GM18505 (cell line): ENCODE results near the gene TBC1D16.

Experiments
- ATAC-seq: cut with Tn5 transposase; IDR thresholded peaks from one replicate; pipeline ENCODE4 v1.9.1; 2021; ENCODE audit not compliant: unreplicated experiment
- POLR2A ChIP-seq: IDR thresholded peaks from 4 replicates; pipeline ENCODE4 v1.6.1; 2011; ENCODE audit warnings: borderline replicate concordance; ENCODE audit not compliant: insufficient read depth, insufficient read length; ENCODE audit errors: extremely low read depth

Gene TBC1D16

DNA sequence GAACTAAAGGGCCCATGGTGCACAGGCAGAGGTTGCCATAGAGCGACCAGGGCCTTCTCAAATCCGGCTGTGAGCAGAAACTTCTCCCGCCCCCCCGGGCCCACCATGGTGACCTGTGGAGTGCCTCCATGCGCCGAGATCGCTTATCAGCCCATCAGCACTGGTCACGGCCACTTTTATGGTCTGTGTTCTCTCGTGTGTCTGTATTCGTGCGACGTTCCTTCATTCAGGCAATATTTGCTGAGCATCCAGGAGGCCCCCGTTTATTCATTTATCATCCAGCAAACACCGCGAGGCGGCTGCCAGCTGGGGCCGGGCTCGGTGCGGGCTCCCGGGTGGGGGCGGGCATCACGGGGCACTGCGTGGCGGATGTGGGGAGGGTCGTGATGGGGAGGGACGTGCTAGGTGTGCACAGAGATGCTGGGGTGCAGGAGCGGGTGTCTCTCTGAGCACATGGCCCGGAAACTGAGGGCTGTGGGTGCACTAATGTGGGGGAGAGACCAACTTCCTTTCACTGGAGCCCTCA is 108.5 kb downstream of the TBC1D16 start:
- no peak for ATAC-seq

DNA sequence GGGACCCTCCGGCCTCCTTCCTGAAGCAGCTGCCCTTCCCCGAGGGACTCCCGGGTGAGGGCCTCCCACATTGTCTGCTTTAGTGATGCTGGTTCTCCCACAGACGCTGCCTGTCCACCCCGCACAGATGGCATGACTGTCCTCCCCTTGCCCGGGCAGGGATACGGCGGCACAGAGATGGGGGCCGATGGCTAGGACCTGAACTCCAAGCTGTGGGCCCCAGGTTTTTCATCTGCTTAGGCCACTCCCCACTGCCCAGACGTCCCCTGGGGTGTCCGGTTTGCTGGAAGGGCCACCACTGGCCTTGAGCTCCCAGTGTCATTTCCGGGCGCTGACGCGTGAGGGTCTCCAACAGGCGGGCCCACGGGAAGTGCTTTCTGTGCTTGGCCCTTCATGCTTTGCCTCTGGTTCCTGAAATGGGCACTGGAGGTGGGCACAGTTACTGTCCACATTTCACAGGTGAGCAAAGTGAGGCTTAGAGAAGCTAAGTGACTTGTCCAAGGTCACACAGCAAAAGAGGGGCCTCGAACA is 109.0 kb downstream of the TBC1D16 start:
- TF ChIP-seq POLR2A: no peak
- no peak for ATAC-seq

More for the DNA sequence above, 108.5 kb downstream of the TBC1D16 start:
- TF ChIP-seq POLR2A: no peak

DNA sequence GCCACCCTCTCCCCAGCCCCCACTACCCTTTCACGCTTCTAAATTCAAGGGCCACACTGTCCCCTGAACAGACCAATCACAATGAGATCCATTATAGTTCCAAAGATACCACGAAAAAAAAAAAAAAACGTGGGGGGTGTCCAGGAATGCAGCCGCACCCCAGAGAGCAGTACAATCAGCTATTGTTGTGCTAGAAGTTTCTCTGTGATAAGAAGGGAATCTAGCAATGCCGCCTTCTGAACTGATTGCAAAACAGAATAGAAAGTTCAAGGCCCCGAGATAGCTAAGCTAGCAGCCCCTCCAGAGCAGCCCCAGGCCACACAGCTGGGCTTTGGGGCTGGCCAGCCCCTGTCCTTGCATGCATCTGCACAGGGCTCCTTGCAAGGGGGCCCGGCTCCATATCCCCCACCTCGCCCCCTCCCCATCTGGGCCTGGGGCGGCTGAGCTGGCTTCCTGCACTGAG is 109.5 kb downstream of the TBC1D16 start:
- no peak for ATAC-seq

DNA sequence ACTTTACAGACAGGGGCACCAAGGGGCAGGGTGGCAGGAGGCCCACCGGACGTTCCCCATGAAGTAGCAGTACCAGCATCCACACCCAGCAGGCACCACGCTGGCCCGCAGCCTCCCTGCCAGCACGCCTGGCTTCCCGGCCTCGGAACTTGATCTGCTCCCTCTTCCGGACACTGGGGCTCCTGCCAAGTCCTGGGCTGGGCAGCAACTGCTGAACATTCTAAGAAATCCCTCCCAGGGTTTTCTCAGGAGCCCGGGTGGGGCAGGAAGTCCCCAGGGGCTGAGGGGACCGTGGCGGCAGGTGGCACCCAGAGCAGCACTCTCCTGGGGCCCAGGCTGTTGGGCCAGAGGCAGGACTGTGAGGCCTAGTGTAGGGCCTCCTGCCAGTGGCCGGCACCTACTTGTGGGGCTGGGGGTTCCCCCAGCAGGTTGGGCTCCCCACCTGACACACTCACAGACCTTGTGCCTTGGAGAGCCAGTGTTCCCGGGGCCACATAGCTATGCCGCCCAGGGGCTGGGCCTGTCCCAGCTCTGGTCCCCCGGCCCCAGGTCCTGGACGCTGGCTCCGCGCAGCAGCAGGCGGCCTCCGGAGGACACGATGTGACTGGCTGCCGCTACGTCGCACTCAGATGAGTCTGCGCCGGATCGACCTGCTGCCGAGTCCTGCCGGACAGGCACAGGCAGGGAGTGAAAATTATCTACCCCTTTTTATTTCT is 110.3 kb downstream of the TBC1D16 start:
- no peak for ATAC-seq
- TF ChIP-seq POLR2A: no peak

More for the DNA sequence above, 109.5 kb downstream of the TBC1D16 start:
- TF ChIP-seq POLR2A: no peak

DNA sequence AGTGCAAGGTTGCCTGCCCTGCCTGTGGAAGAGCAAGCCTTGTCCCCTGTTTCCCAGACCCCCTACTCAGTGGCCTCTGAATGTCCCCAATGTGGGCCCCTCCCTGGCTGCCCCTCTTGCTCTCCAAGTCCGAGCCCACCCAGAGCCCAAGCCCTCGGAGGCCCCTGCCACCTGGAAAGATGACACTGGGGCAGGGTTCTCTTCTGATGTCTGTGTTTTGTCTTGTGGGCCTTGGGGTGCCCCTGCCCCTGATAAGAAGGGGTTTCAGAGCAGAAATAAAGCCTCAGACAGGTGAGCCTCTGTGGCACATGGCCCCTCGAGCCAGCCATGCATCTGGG is 111.1 kb downstream of the TBC1D16 start:
- no peak for ATAC-seq
- no peak for TF ChIP-seq POLR2A

DNA sequence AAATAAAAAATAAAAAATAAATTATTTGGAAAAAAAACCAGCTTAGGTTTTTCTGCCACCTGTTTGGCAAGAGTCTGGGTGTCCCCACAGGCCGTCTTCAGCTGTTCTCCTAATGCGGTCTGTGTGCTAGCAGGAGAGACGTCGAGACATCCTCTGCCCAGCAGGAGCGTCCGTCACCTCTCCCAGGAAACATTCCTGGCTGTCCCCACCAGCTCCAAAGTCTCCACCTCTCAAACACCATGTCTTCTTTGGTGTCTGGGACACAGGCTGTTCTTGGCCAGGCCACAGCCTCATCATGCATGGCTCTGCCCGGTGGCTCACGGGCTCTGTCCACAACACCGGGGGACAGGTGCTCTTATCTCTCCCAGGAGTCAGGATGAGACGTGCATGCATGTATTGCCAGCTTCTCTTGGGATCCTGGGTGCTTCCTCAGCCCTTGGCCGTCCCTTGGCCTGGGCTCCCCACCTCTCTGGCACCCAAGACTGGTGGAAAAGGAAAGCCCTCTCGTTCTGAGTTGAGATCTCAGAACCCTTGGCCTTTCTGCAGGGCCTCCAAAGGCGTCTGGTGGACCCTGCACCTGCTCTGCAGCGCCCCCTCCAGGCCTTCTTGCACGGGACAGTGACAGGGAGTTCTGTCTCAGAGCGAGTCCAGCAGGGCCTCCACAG is 111.6 kb downstream of the TBC1D16 start:
- ATAC-seq: no peak
- no peak for TF ChIP-seq POLR2A

DNA sequence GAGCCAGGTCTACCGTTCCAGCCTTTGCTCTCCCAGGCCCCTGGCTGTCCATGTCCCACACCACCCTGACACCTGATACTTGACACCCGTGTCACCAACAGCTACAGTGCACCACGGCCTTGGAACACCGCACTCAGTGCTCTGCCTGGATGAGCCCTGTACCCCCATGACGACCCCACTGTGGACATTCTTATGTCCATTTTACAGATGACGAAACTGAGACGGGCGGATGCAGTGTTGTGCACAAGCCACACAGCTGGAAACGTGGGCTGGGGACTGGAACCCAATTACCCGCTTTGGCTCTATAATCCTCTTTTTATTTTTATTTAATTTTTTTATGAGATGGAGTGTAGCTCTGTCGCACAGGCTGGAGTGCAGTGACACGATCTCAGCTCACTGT is 112.9 kb downstream of the TBC1D16 start:
- no peak for ATAC-seq

DNA sequence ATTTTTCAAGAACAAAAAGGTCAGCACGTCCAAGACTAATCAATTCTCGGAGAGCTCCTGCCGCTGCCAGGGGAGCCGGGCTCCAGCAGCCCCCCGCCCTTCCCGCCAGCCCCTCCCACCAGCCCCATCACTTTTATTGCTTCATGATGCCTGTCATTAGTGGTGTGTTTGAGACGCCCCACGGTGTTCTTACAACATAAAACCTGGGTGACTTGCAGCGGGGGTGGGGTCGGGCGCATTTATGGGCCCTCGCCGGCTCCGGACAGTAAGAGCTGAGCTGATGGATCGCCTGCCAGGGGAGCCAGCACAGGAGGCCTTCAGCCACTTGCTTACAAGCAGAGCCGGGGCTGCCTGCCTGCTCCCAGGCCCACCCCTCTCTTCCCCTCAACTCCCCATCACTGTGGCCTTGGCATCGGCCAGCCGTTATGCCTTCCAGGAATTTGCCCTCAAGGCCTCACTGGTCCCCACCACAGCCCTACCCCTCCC is 113.5 kb downstream of the TBC1D16 start:
- TF ChIP-seq POLR2A: no peak
- no peak for ATAC-seq

More for the DNA sequence above, 112.9 kb downstream of the TBC1D16 start:
- TF ChIP-seq POLR2A: no peak

DNA sequence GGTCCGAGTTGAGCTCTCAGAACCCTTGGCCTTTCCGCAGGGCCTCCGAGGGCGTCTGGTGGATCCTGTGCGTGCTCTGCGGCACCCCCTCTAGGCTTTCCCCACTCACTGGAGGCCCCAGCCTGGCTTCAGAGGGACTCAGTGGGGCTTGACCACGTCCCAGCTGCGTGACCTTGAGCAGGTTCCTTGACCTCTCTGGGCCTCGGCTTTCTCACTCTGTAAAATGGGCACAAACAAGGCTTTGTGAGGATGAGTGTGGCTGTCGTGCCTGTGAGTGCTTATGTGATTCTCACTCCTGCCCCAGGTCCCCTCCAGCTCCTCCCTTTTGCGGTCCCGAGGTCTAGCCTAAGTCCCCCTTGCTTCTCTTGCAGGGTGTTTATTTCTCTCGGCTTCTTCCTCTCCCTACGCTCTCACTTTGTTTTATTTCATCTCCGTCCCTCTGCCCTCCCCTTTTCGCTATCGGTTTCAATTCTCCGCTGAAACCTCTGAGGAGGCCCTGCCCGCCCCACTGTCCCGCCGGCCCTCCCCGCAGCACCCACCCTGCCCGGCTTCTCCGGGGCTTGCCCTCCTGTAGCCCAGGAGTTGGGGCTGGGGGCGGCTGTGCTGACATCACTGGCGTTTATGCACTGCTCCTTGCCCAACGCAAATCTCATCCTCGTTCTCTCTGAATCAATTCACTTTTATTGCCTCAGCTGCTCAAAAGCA is 114.1 kb downstream of the TBC1D16 start:
- TF ChIP-seq POLR2A: no peak
- no peak for ATAC-seq

DNA sequence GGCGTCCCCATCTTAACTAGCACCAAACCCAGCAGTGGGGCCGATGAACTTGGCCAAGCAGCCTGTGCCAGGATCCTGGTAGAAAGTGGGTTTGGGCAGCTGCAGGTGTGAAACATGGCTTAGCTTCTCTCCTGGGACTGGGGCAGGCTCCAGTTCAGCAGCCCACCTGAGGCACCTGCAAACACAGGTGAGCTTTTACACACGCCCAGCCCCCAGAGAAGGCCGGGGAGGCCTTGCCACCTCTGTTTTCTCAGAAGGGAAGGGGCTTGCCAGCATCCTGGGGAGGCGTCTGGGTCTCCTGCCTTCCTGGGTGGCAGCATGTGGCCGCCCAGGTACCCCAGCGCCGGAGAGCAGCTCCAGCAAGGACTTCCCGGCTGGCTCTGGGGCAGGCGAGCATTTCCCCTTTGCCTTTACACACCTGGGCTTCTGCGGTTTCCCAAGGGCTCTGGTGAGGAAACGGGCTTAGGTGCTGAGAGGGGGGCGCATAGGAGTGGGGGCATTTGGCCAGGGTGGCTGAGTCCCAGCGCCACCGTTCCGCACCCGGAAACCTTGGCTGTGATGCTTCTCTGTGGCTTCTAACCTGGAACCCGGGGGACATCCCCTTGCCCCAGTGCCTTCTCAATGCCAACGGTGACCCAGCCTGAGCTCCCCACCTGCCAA is 114.8 kb downstream of the TBC1D16 start:
- TF ChIP-seq POLR2A: no peak
- no peak for ATAC-seq

DNA sequence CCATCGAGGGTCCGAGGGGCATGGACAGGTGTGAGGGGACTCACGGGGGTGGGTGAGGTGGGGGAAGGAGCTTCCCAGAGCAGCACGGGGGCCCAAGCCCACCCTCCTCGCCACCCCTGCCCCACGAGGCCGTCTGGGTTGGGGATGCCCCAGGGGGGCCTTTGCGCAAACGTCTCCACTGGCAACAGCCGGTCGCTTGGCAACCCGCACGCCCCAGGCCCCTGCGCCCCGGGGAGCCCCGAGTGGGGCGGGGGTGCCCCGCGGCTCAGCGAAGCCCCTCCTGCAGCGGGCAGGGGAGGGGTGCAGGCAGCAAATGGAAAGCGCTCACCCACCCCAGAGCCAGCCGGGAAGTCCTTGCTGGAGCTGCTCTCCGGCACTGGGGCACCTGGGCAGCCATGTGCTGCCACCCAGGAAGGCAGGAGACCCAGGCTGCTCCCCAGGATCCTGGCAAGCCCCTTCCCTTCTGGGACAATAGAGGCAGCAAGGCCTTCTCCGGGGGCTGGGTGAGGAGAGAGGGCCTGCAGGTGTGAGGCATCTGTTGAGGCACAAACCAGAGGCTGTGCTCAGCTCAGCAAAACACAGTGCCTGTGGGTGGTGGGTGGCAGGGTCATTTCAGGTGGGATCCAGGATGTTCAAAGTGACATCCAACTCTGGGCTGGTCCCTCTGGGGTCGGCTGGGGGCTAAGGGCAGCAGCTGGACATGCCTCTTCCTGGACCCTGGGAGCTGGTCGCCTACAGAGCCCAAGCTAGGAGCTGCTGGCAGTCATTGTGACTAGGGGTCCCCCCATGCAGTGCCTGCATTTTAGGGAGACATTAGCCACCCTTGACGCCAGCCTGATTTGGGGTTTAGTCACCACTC is 115.6 kb downstream of the TBC1D16 start:
- no peak for TF ChIP-seq POLR2A
- no peak for ATAC-seq

DNA sequence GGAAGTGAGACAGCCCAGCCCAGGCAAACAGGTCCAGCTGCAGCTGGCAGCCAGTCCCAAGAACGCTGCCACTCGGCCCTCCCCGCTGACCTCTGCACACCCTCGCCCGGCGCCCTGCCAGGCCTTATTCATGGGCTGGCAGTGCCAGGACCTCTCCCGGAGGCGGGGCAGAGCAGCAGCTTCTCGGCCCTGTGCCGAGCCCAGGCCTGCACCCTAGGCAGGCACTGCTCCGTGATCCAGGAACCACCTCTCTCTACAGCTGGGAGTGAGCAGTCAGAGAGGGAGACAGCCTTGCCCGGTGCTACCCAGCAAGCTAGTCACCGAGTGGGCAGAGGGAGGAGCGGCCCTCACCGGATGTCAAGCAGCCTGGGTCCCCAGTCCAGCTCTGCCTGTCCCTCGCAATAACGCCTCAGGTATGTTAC is 116.5 kb downstream of the TBC1D16 start:
- TF ChIP-seq POLR2A: no peak
- ATAC-seq: no peak
